Retinal pigment epithelial cell (primary cell): ENCODE data around the gene LBHD2.

Source experiments
- DNase-seq: peaks from one replicate; pipeline ENCODE4 v3.0.0-alpha.2; 2010; ENCODE audit warnings: low read depth
- H3K4me3 ChIP-seq: 2 replicates; pipeline ENCODE4 v1.5.1; 2011; ENCODE audit warnings: mild to moderate bottlenecking, low read length, control low read depth, moderate library complexity
- TF ChIP-seq, protein P1 (sequence below): conservative IDR thresholded peaks from 2 replicates; pipeline ENCODE4 v1.5.1; 2011; ENCODE audit warnings: low read depth, low read length, control low read depth, inconsistent platforms

LBHD2 gene

GRCh38 chr14:103073876-103074728 is 9.9 kb upstream of the LBHD2 start:
- TF ChIP-seq, protein P1, sequence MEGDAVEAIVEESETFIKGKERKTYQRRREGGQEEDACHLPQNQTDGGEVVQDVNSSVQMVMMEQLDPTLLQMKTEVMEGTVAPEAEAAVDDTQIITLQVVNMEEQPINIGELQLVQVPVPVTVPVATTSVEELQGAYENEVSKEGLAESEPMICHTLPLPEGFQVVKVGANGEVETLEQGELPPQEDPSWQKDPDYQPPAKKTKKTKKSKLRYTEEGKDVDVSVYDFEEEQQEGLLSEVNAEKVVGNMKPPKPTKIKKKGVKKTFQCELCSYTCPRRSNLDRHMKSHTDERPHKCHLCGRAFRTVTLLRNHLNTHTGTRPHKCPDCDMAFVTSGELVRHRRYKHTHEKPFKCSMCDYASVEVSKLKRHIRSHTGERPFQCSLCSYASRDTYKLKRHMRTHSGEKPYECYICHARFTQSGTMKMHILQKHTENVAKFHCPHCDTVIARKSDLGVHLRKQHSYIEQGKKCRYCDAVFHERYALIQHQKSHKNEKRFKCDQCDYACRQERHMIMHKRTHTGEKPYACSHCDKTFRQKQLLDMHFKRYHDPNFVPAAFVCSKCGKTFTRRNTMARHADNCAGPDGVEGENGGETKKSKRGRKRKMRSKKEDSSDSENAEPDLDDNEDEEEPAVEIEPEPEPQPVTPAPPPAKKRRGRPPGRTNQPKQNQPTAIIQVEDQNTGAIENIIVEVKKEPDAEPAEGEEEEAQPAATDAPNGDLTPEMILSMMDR: no peak
- DNase-seq: no peak
- no peak overlapping the region for H3K4me3 ChIP-seq

GRCh38 chr14:103074729-103075367 is 9.2 kb upstream of the LBHD2 start:
- peak overlapping the region; percentile 32 for H3K4me3 ChIP-seq
- no peak for DNase-seq
- TF ChIP-seq, protein P1: no peak

GRCh38 chr14:103078420-103078749 is 5.6 kb upstream of the LBHD2 start:
- no peak overlapping the region for H3K4me3 ChIP-seq
- DNase-seq: no peak

DNA sequence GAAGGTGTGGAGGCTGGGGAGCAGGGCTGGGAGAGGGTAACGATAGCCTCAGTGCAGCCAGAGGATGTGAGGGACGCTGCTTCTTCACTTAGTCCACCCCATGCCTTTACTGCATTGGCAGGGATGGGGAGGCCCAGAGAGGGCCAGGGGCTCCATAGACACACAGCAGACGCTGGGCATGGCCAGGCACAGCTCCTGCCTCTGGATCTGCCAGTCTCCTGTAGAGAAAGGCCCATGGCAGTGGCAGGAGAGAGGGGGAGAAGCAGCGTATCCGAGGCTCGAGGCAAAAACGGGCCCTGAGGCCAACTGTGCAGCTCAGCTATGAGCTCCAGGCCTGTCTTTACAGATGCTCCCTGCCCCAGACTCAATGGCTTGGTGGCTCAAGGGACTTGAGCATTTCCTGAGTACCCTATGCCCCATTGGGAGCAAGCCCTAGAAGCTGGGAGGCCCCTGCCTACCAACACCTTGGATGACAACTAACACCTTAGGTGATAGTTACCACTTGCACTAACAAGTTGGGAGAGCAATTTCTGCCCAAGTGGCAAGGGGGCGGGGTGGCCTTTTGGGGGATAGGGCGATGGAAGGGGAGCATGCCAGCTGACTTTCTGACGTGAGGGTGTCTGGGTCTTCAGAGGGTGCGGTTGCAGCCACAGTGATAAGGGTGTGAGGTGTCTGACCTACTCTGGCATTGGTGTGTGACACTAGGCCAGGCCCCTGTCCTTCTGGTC is 5.0 kb upstream of the LBHD2 start:
- DNase-seq: no peak
- TF ChIP-seq, protein P1: no peak
- no peak overlapping the region for H3K4me3 ChIP-seq

More at GRCh38 chr14:103078420-103078749, 5.6 kb upstream of the LBHD2 start:
- TF ChIP-seq, protein P1: peak; percentile 81

GRCh38 chr14:103081951-103082350 is 2.1 kb upstream of the LBHD2 start:
- no peak overlapping the region for H3K4me3 ChIP-seq
- DNase-seq: no peak
- TF ChIP-seq, protein P1: no peak

GRCh38 chr14:103085106-103086091 is 1.4 kb downstream of the LBHD2 start:
- no peak for DNase-seq
- TF ChIP-seq, protein P1: peak; percentile 42
- H3K4me3 ChIP-seq: no peak overlapping the region
